ENCODE data around the gene CSRNP3.

Gene CSRNP3

GRCh38 chr2:165662720-165663119 is 193.2 kb downstream of the CSRNP3 start:
- TF ChIP-seq FOXP2 (optimal IDR thresholded peaks at IDR 0.05; ENCODE audit: borderline replicate concordance, extremely low read depth, extremely low read length, insufficient read depth): no peak

GRCh38 chr2:165665614-165666013 is 196.1 kb downstream of the CSRNP3 start:
- no peak for TF ChIP-seq POLR2AphosphoS5 (IDR thresholded peaks at IDR 0.05; ENCODE audit: low read depth, low read length)
- no peak for TF ChIP-seq TAF1 (IDR thresholded peaks at IDR 0.05; ENCODE audit: borderline replicate concordance, insufficient read depth, low read length)
- no peak for TF ChIP-seq FOXP2 (optimal IDR thresholded peaks at IDR 0.05; ENCODE audit: borderline replicate concordance, extremely low read depth, extremely low read length, insufficient read depth)
- no peak for TF ChIP-seq REST (IDR thresholded peaks at IDR 0.05; ENCODE audit: insufficient read depth in 1 of 2, low read depth in 2 of 2, low read length in 2 of 2)
- no peak for TF ChIP-seq SIN3A (IDR thresholded peaks at IDR 0.05; ENCODE audit: borderline replicate concordance, insufficient read depth, low read length)

DNA sequence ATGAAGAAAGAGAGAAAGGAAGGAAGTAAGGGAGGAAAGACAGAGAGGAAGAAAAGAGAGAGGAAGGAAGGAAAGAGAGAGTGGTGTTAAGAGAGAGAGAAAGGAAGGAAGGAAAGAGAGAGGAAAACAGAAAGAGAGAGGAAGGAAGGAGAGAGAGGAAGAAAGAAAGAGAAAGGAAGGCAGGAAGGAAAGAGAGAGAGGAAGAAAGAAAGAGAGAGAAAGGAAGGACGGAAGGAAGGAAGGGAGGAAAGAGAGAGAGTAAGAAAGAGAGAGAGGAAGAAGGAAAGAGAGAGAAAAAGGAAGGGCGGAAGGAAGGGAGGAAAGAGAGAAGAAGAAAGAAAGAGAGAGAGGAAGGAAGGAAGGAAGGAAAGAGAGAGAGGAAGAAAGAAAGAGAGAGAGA is 197.1 kb downstream of the CSRNP3 start:
- TF ChIP-seq SIN3A (IDR thresholded peaks at IDR 0.05; ENCODE audit: borderline replicate concordance, insufficient read depth, low read length): no peak
- no peak for TF ChIP-seq REST (IDR thresholded peaks at IDR 0.05; ENCODE audit: insufficient read depth in 1 of 2, low read depth in 2 of 2, low read length in 2 of 2)
- TF ChIP-seq POLR2AphosphoS5 (IDR thresholded peaks at IDR 0.05; ENCODE audit: low read depth, low read length): no peak

GRCh38 chr2:165667375-165667774 is 197.9 kb downstream of the CSRNP3 start:
- TF ChIP-seq TAF1 (IDR thresholded peaks at IDR 0.05; ENCODE audit: borderline replicate concordance, insufficient read depth, low read length) (no peak), POLR2AphosphoS5 (IDR thresholded peaks at IDR 0.05; ENCODE audit: low read depth, low read length) (no peak), SIN3A (IDR thresholded peaks at IDR 0.05; ENCODE audit: borderline replicate concordance, insufficient read depth, low read length) (no peak), REST (IDR thresholded peaks at IDR 0.05; ENCODE audit: insufficient read depth in 1 of 2, low read depth in 2 of 2, low read length in 2 of 2) (no peak), FOXP2 (optimal IDR thresholded peaks at IDR 0.05; ENCODE audit: borderline replicate concordance, extremely low read depth, extremely low read length, insufficient read depth) (no peak)

GRCh38 chr2:165674780-165675179 is 205.3 kb downstream of the CSRNP3 start:
- TF ChIP-seq REST (IDR thresholded peaks at IDR 0.05; ENCODE audit: insufficient read depth in 1 of 2, low read depth in 2 of 2, low read length in 2 of 2) (no peak), SIN3A (IDR thresholded peaks at IDR 0.05; ENCODE audit: borderline replicate concordance, insufficient read depth, low read length) (no peak), TAF1 (IDR thresholded peaks at IDR 0.05; ENCODE audit: borderline replicate concordance, insufficient read depth, low read length) (no peak), POLR2AphosphoS5 (IDR thresholded peaks at IDR 0.05; ENCODE audit: low read depth, low read length) (no peak), FOXP2 (optimal IDR thresholded peaks at IDR 0.05; ENCODE audit: borderline replicate concordance, extremely low read depth, extremely low read length, insufficient read depth) (no peak)
